Stimulated activated CD4-positive, alpha-beta T cell treated with anti-CD3 and anti-CD28 coated beads, Interleukin-1b, Interleukin-23, amount 100 ng/mL, for 48 hours (primary cell): ENCODE measurements around the gene ISLR.

Experiments
- DNase-seq: peaks from one replicate; pipeline ENCODE4 v3.0.0-alpha.2; 2020

The ISLR gene

DNA sequence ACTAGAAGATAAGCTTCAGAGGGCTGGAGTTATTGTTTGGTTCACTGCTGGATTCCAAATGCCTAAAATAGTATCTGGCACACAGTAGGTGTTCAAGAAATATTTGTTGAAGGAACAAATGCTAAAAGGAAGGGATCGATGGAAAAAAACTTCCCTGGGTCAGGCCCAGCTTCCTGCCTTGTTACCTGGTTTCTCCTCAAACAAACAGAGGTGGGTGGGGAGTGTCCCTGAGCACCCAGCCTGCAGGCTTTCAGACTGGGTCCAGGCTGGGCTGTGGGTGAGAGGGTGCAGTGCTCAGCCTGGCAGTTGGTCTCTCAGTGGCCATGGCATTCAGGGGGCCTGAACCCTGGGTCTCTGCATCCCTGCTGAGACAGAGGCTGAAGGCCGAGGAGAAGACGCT, 43.4 kb downstream of the ISLR start:
- no peak for DNase-seq

DNA sequence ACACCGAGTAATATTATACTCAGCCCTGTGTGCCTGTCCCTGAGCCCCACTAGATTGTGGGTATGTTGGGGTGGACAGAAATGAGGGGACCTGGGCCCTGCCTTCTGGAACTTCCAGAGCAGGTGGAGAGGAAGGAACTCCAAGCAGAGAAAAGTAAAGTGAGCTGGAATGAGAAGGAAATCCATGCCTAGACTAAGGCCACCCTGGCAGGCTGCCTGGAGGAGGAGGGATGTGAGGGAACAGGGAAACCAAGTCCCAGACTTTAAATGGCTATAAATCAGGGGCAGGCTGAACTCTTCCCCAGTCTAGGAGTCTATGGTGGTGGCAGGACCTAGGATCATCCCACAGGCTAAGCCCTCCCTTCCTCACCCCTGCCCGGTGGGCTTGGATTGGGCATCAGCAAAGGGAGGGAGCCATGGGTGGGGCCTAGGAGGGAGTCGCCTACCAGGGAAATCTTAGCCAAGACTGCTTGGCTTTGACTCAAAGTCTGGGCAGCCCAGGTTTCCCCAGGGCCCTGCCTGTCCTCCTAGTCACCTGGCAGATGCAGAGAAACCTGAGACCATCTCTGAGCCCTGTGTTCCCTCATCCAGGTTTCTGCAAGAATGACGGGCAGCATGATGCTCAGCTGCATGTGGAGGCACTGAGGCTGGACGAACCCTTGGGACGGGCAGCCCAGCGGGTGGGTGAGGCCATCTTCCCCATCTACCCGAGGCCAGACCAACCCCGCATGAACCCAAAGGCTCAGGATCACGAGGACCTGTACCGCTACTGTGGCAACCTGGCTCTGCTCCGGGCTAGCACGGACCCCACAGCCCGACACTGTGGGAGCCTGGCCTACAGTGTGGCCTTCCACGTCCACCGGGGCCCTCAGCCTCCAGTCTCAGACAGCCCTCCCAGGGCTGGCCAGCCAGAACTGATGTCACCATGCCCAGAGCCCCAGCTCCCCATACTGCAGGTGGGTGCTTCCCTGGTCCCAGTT, 44.7 kb downstream of the ISLR start:
- DNase-seq, result no peak

DNA sequence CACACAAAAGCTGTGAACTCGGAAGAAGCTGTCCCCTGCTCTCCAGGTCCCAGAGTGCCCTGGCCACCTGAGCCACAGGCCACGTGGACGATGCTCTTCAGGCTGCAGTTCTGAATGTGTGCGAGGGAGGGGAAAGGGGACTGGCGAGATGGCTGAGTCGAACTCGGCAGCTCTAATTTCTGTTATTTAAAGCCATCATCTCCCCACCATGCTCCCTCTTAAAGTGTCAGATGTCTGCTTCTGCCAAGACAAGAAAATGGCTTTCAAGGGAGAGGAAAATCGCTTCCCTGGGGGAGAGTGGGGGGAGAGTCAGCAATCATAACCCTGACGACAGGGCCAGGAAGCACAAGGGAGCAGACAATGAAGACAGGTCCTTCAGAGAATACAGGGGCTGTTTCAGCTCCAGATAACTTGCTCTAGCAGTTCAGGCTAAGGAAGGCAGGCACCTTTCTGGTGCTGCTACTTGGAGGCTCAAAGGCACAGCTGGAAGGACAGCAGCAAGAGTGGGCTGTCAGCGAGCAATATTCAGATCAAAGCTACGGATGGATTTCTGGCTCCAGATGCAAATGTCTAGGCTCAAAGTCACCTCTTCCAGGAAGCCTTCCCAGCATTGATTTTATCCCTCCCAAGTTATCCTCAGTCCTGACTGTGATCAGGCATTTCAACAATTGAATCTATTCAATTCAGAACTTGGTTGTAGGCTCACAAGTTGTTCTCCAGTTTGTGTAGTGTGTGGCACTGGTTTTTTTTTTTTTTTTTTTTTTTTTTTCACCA, 47.2 kb downstream of the ISLR start:
- no peak for DNase-seq

DNA sequence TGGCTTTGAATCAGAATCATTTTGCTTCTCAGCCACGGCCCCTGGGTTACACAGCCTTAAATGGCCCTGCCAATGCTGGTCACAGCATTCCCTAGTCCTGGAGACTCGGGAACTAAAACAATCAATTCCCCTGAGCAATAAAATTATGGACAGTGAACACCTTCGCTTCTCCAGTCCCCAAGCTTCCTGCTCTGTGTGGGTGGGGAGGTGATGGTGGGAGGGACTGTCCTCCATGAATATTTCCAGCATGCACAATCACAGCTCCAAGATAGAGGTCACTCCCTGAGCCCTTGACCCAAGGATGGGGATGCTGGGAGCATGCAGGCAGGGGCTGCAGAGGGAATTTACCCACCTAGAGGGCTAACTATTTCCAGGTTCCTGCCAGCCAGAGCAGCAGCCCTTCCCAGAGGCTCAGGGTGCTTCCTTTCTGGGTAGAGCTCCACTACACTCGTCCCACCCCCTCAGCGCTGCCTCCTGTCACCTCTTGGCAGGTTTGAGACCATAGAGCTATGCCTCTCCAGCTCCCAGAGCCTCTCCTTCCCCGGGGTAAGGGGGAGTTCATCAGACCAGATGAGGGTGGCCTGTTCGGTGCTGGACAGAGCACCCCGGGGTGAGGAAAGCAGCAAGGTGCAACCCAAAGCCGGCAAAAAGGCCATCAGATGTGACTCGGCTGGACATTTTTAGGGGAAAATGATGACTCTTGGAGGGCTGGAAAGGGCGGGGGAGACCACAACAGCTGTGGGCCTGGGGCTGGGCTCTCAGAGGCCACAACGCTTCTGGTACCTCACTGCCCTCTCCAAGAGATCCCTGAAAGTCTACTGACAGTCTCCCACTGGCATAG, 48.1 kb downstream of the ISLR start:
- no peak for DNase-seq

DNA sequence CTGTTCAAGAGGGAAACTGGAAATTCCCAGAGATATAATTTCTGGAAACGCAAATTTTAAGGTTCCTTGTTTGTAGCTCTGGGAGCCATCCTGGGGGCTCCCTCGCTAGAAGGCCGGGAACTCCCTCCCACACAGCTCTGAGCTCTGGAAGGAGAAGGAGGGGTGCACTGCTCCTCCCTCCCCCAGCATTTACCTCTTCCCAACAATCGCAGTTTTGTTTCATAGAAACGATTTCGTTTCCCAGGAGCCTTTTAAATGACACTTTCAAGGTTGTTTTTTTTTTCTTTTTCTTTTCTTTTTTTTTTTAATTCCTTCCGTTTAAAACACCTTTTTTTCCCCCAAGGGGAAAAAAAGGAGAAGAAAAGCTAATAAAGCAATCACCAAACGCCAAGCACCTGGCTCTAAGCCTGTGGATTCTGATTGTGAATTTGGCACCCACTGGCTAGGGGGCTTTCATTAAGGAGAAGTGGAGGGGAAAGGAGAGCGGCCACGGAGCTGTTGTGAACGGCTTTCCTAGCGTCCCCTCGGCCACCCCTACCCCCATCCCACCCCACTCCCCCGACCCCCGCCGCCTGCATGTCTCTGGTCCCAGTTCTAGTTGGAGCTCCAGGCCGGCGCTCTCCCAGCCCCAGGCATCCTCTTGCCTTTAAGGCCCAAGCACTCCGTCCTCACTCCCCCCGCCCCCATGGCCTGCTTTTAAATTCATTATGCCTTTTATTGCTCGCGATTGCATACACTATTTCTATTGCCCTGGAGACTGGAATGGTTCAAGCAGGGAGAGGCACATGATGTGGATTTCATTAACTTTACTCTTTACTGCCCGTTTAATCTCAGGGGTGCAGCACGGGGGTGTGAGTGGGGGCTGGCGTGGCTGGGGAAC, 49.0 kb downstream of the ISLR start:
- no peak for DNase-seq

DNA sequence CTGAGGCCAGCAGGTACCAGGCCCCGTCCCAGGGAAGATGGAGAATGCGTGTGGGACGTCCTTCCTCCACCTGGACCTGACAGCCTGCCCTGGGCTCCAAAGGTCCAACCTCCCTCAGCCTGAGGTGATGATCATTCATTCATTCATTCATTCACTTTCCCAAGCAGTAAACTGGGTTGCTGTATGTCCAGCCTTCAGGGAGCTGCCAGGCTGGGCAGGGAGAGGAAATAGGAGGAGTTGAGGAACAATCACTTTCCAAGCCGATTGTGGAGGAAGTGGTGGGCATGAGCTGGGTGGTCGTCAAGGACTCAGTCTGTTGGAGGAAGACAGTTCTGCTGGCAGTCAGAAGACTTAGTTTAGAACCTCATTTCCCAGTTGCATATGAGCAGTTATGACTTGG, 52.4 kb downstream of the ISLR start:
- DNase-seq, result no peak
